Lower lobe of right lung (tissue), 2 donors: ENCODE measurements around the gene FOXC2. TPM values are rescaled to one million over a fixed set of nuclear protein-coding genes. Genes with fewer than 3 reads are reported as not detected.

Experiments used
- ATAC-seq, 2 donors: fragments of 200-7000 bp; cut with Tn5 transposase; one replicate each; pipeline ENCODE4 v1.9.1; 2020 to 2022; ENCODE audit warnings: mild to moderate bottlenecking in 2 of 2, moderate library complexity in 2 of 2
- DNase-seq: peaks from one replicate; pipeline ENCODE4 v3.0.0-alpha.2; 2020
- H3K27ac ChIP-seq: fragments of 200-600 bp; one replicate; pipeline ENCODE4 v1.8.0; 2022
- H3K27me3 ChIP-seq: fragments of 200-600 bp; one replicate; pipeline ENCODE4 v1.8.0; 2022; ENCODE audit warnings: low read depth
- H3K36me3 ChIP-seq: fragments of 200-600 bp; one replicate; pipeline ENCODE4 v1.8.0; 2022; ENCODE audit warnings: mild to moderate bottlenecking
- H3K4me1 ChIP-seq: fragments of 200-600 bp; one replicate; pipeline ENCODE4 v1.8.0; 2022
- H3K4me3 ChIP-seq: fragments of 200-600 bp; one replicate; pipeline ENCODE4 v1.8.0; 2022; ENCODE audit warnings: mild to moderate bottlenecking
- H3K9me3 ChIP-seq: fragments of 200-600 bp; one replicate; pipeline ENCODE4 v1.8.0; 2022
- intact Hi-C: fragments of 100-400 bp; cut with DNase I; formaldehyde crosslinking; loops from one replicate; pipeline ENCODE4 v1.11.0; 2022
- total RNA-seq: library from RNA; stranded (reverse); fragmentation: NEBNext Ultra II Directional; extraction: Animal tissue kit (Norgen Biotek cat#: 25700); gene quantifications from one replicate; pipeline ENCODE4 v1.2.1, GENCODE V29; 2021
- TF ChIP-seq, protein P1 (sequence below): fragments of 200-600 bp; IDR thresholded peaks from one replicate; pipeline ENCODE4 v1.8.0; 2022; ENCODE audit warnings: antibody characterized with exemption, mild to moderate bottlenecking
- donor health status: DM: no; HTN: yes; CAD: no; lungs with severe emphysema.

The FOXC2 gene
- total RNA-seq, 1 donor from 2014 or later = 1.6 TPM

DNA sequence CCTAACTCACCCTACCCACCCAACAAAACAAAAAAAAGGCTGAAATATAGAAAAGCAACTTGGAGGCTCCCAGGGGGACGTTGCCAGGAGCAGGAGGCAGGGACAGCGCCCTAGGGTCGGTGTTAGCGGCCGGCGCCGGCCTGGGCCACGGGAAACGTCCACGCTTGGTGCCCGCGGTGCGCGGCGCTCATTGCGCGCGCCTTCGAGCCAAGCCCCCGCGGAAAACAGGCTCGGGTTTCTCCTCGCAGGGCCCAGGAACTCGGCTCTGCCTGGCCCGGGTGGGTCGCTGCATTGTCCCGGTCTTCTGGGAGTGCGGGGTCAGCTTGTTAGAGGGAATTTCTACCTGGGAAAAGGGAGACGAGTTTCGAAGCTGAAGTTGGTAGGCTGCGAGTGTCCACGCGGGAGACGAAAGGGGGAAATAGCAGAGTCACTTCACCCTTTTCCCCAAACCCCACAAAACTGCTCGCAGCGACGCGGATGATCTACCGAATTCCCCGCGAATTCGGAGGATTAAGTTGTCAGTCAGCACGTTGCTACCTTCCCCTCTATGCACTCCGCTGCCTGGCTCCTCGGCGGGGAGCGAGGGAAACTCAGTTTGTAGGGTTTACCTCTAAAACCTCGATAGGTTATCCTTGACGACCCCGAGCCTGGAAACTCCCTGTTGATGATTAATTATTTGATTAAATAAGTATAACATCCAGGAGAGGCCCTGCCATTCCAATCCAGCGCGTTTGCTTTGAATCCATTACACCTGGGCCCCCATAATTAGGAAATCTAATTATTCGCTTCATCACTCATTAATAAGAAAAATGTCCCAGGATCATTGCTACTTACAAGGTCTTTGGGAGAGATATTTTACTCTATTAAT, 751 bp upstream of the FOXC2 start:
- Histone ChIP-seq H3K4me1 (peaks cover 9% of the 10 kb centered on the region), H3K36me3 (no peaks in the 10 kb centered on the region), H3K9me3 (no peaks in the 10 kb centered on the region), H3K4me3 (no peak overlapping the region), H3K27me3 (peaks cover 70% of the 10 kb centered on the region), H3K27ac (no peak overlapping the region)
- intact Hi-C loops = no loop called here
- no peak for DNase-seq
- TF ChIP-seq, protein P1, sequence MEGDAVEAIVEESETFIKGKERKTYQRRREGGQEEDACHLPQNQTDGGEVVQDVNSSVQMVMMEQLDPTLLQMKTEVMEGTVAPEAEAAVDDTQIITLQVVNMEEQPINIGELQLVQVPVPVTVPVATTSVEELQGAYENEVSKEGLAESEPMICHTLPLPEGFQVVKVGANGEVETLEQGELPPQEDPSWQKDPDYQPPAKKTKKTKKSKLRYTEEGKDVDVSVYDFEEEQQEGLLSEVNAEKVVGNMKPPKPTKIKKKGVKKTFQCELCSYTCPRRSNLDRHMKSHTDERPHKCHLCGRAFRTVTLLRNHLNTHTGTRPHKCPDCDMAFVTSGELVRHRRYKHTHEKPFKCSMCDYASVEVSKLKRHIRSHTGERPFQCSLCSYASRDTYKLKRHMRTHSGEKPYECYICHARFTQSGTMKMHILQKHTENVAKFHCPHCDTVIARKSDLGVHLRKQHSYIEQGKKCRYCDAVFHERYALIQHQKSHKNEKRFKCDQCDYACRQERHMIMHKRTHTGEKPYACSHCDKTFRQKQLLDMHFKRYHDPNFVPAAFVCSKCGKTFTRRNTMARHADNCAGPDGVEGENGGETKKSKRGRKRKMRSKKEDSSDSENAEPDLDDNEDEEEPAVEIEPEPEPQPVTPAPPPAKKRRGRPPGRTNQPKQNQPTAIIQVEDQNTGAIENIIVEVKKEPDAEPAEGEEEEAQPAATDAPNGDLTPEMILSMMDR = no peak
- ATAC-seq = no peak

DNA sequence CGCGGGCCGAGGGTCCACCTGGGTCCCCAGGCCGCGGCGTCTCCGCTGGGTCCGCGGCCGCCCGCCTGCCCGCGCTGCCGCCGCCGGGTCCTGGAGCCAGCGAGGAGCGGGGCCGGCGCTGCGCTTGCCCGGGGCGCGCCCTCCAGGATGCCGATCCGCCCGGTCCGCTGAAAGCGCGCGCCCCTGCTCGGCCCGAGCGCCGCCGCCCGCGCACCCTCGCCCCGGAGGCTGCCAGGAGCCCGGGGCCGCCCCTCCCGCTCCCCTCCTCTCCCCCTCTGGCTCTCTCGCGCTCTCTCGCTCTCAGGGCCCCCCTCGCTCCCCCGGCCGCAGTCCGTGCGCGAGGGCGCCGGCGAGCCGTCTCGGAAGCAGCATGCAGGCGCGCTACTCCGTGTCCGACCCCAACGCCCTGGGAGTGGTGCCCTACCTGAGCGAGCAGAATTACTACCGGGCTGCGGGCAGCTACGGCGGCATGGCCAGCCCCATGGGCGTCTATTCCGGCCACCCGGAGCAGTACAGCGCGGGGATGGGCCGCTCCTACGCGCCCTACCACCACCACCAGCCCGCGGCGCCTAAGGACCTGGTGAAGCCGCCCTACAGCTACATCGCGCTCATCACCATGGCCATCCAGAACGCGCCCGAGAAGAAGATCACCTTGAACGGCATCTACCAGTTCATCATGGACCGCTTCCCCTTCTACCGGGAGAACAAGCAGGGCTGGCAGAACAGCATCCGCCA, 504 bp downstream of the FOXC2 start:
- peaks cover 82% of the 10 kb centered on the region for H3K27me3 ChIP-seq
- TF ChIP-seq, protein P1 = no peak
- no peak for DNase-seq

DNA sequence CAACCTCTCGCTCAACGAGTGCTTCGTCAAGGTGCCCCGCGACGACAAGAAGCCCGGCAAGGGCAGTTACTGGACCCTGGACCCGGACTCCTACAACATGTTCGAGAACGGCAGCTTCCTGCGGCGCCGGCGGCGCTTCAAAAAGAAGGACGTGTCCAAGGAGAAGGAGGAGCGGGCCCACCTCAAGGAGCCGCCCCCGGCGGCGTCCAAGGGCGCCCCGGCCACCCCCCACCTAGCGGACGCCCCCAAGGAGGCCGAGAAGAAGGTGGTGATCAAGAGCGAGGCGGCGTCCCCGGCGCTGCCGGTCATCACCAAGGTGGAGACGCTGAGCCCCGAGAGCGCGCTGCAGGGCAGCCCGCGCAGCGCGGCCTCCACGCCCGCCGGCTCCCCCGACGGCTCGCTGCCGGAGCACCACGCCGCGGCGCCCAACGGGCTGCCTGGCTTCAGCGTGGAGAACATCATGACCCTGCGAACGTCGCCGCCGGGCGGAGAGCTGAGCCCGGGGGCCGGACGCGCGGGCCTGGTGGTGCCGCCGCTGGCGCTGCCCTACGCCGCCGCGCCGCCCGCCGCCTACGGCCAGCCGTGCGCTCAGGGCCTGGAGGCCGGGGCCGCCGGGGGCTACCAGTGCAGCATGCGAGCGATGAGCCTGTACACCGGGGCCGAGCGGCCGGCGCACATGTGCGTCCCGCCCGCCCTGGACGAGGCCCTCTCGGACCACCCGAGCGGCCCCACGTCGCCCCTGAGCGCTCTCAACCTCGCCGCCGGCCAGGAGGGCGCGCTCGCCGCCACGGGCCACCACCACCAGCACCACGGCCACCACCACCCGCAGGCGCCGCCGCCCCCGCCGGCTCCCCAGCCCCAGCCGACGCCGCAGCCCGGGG, 1.3 kb downstream of the FOXC2 start:
- Histone ChIP-seq H3K27me3 (peaks cover 91% of the 10 kb centered on the region), H3K36me3 (no peaks in the 10 kb centered on the region), H3K4me3 (peak overlapping the region; percentile 34), H3K27ac (no peak overlapping the region), H3K4me1 (peaks cover 9% of the 10 kb centered on the region), H3K9me3 (no peaks in the 10 kb centered on the region)
- no peak for ATAC-seq
- intact Hi-C loops = no loop called here
- TF ChIP-seq, protein P1 = no peak
- no peak for DNase-seq

More for the DNA sequence above, 504 bp downstream of the FOXC2 start:
- ATAC-seq = no peak
- Histone ChIP-seq H3K27ac (peak overlapping the region; percentile 24), H3K4me1 (peaks cover 9% of the 10 kb centered on the region), H3K9me3 (no peaks in the 10 kb centered on the region), H3K36me3 (no peaks in the 10 kb centered on the region), H3K4me3 (peak overlapping the region; percentile 34)
- intact Hi-C loops = no loop called here

DNA sequence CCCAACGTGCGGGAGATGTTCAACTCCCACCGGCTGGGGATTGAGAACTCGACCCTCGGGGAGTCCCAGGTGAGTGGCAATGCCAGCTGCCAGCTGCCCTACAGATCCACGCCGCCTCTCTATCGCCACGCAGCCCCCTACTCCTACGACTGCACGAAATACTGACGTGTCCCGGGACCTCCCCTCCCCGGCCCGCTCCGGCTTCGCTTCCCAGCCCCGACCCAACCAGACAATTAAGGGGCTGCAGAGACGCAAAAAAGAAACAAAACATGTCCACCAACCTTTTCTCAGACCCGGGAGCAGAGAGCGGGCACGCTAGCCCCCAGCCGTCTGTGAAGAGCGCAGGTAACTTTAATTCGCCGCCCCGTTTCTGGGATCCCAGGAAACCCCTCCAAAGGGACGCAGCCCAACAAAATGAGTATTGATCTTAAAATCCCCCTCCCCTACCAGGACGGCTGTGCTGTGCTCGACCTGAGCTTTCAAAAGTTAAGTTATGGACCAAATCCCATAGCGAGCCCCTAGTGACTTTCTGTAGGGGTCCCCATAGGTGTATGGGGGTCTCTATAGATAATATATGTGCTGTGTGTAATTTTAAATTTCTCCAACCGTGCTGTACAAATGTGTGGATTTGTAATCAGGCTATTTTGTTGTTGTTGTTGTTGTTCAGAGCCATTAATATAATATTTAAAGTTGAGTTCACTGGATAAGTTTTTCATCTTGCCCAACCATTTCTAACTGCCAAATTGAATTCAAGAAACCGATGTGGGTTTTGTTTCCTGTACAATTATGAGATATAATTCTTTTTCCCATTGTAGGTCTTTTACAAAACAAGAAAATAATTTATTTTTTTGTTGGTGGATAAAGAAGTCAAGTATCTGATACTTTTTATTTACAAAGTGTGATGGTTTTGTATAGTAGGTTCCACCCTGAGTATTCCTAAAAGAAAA, 2.3 kb downstream of the FOXC2 start:
- intact Hi-C loops = no loop called here
- H3K4me3 ChIP-seq = peak overlapping the region; percentile 27
- DNase-seq = no peak

More for the DNA sequence above, 2.3 kb downstream of the FOXC2 start:
- Histone ChIP-seq H3K27me3 (peaks cover 100% of the 10 kb centered on the region), H3K27ac (no peak overlapping the region), H3K9me3 (no peaks in the 10 kb centered on the region), H3K36me3 (no peaks in the 10 kb centered on the region), H3K4me1 (peaks cover 7% of the 10 kb centered on the region)
- TF ChIP-seq, protein P1 = no peak
- no peak for ATAC-seq
